AG04450 (cell line): Measurements from ENCODE around the gene PLD1. TPM values are rescaled to one million over a fixed set of nuclear protein-coding genes. Genes with fewer than 3 reads are reported as not detected.

Source experiments
- CTCF ChIA-PET: fragments of 300-600, 350-600 bp; formaldehyde crosslinking; extraction: SDS; loops from one replicate; lab custom pipeline; 2022; ENCODE audit warnings: antibody characterized with exemption, inconsistent platforms; lab: Charles Lee
- POLR2A ChIA-PET: fragments of 350-600 bp; formaldehyde crosslinking; extraction: SDS; loops from one replicate; lab custom pipeline; 2021; ENCODE audit warnings: antibody characterized with exemption, inconsistent platforms; lab: Yijun Ruan, JAX
- DNase-seq: peaks from one replicate; pipeline ENCODE4 v3.0.0-alpha.2; 2011; ENCODE audit warnings: low read depth, low spot score
- H3K27ac ChIP-seq: one replicate; pipeline ENCODE4 v1.5.1; 2012; ENCODE audit warnings: low read depth, low read length, control low read depth
- H3K27me3 ChIP-seq: one replicate; pipeline ENCODE4 v1.6.0; 2012; ENCODE audit warnings: low read length; ENCODE audit not compliant: control insufficient read depth, insufficient read depth
- H3K4me3 ChIP-seq: 2 replicates; pipeline ENCODE4 v1.5.1; 2011; ENCODE audit warnings: mild to moderate bottlenecking, low read depth, low read length, control low read depth
- H3K9me3 ChIP-seq: 2 replicates; pipeline ENCODE4 v1.5.1; 2012; ENCODE audit warnings: low read length; ENCODE audit not compliant: control insufficient read depth, insufficient read depth
- polyA plus RNA-seq: library from polyadenylated mRNA; depleted of rRNA; stranded (reverse); fragments of >200 nt; gene quantifications from 2 replicates; pipeline ENCODE4 v1.2.3, GENCODE V29; 2011
- TF ChIP-seq, protein P1 (sequence below): IDR thresholded peaks from 2 replicates; pipeline ENCODE4 v1.5.1; 2011; ENCODE audit warnings: low read depth, low read length, control low read depth, inconsistent platforms

The PLD1 gene
- polyA plus RNA-seq, 1 experiment, result 20.2 TPM

- CTCF ChIA-PET, result interaction anchor here (0.8 kb wide), 1 partner anchor 79 kb away, joined by 3 read pairs; no protein-coding TSS in a partner anchor
- POLR2A ChIA-PET, result interaction anchor here (0.6 kb wide), 1 partner anchor 41 kb away, joined by 4 read pairs; the partner anchor contains the start of gene PLD1
Measured at GRCh38 chr3:171850960-171851659, 40.8 kb upstream of the PLD1 start.

GRCh38 chr3:171850320-171850959 lies 40.2 kb upstream of the PLD1 start:
- Histone ChIP-seq H3K4me3 (no peak overlapping the region), H3K27ac (no peak overlapping the region), H3K27me3 (no peaks in the 10 kb centered on the region), H3K9me3 (peaks cover 3% of the 10 kb centered on the region; the same call in 1 of the 2 replicates)
- POLR2A ChIA-PET, result interaction anchor here (0.6 kb wide), 2 partner anchors 26 to 40 kb away, joined by 4 read pairs; partner anchors contain the start of gene PLD1
- no peak for DNase-seq
- CTCF ChIA-PET, result interaction anchor here (0.6 to 0.8 kb wide), 2 partner anchors 78 to 168 kb away, joined by 3 read pairs; no protein-coding TSS in a partner anchor
- TF ChIP-seq, protein P1, sequence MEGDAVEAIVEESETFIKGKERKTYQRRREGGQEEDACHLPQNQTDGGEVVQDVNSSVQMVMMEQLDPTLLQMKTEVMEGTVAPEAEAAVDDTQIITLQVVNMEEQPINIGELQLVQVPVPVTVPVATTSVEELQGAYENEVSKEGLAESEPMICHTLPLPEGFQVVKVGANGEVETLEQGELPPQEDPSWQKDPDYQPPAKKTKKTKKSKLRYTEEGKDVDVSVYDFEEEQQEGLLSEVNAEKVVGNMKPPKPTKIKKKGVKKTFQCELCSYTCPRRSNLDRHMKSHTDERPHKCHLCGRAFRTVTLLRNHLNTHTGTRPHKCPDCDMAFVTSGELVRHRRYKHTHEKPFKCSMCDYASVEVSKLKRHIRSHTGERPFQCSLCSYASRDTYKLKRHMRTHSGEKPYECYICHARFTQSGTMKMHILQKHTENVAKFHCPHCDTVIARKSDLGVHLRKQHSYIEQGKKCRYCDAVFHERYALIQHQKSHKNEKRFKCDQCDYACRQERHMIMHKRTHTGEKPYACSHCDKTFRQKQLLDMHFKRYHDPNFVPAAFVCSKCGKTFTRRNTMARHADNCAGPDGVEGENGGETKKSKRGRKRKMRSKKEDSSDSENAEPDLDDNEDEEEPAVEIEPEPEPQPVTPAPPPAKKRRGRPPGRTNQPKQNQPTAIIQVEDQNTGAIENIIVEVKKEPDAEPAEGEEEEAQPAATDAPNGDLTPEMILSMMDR, result no peak

More at GRCh38 chr3:171850960-171851659, 40.8 kb upstream of the PLD1 start:
- DNase-seq, result no peak
- Histone ChIP-seq H3K27ac (no peak overlapping the region), H3K4me3 (no peak overlapping the region), H3K27me3 (no peaks in the 10 kb centered on the region), H3K9me3 (peaks cover 3% of the 10 kb centered on the region; the same call in 1 of the 2 replicates)
- TF ChIP-seq, protein P1, result no peak

- H3K4me3 ChIP-seq, result no peak overlapping the region
- H3K27me3 ChIP-seq, result no peaks in the 10 kb centered on the region
- DNase-seq, result no peak
- ChIA-PET POLR2A (interaction anchor here (0.6 kb wide), 1 partner anchor 25 kb away, joined by 4 read pairs; no protein-coding TSS in a partner anchor), CTCF (interaction anchor here (0.6 kb wide), 1 partner anchor 168 kb away, joined by 3 read pairs; no protein-coding TSS in a partner anchor)
- no peak overlapping the region for H3K27ac ChIP-seq
- TF ChIP-seq, protein P1, result no peak
- peaks cover 3% of the 10 kb centered on the region; the same call in 1 of the 2 replicates for H3K9me3 ChIP-seq
Measured at GRCh38 chr3:171849617-171850319, 39.5 kb upstream of the PLD1 start.

- no peak overlapping the region for H3K4me3 ChIP-seq
- no peaks in the 10 kb centered on the region for H3K27me3 ChIP-seq
- ChIA-PET POLR2A (no interaction called here), CTCF (interaction anchor here (1.0 kb wide), 1 partner anchor 10 kb away, joined by 3 read pairs; no protein-coding TSS in a partner anchor)
- DNase-seq, result no peak
- no peaks in the 10 kb centered on the region for H3K9me3 ChIP-seq
- H3K27ac ChIP-seq, result no peak overlapping the region
- TF ChIP-seq, protein P1, result no peak
Measured at GRCh38 chr3:171847595-171848259, 37.4 kb upstream of the PLD1 start.
